Esophagus squamous epithelium (tissue), 5 donors: ENCODE data around the gene SMNDC1. TPM values are rescaled to one million over a fixed set of nuclear protein-coding genes. Genes with fewer than 3 reads are reported as not detected.

Experiments
- DNase-seq: peaks from one replicate; lab custom pipeline; 2025; lab: John Stamatoyannopoulos, UW
- H3K27ac ChIP-seq, 4 donors: fragments of 200-600 bp; sonication (generic); one replicate each; pipeline ENCODE4 v1.5.1; 2016 to 2019; ENCODE audit warnings: mild to moderate bottlenecking in 1 of 4
- H3K27me3 ChIP-seq, 4 donors: fragments of 200-600 bp; sonication (generic); 1 replicate in 3 of 4; 2 replicates in 1 of 4; pipeline versions ENCODE4 v1.5.1 to v1.6.0; 2017 to 2021; ENCODE audit warnings: antibody characterized with exemption in 1 of 4
- H3K36me3 ChIP-seq, 3 donors: fragments of 200-600 bp; sonication (generic); one replicate each; pipeline ENCODE4 v1.5.1; 2016 to 2019
- H3K4me1 ChIP-seq, 3 donors: fragments of 200-600 bp; sonication (generic); one replicate each; pipeline ENCODE4 v1.5.1; 2017 to 2019
- H3K4me3 ChIP-seq, 4 donors: fragments of 200-600 bp; sonication (generic); 1 replicate in 3 of 4; 2 replicates in 1 of 4; pipeline ENCODE4 v1.5.1; 2016 to 2019; ENCODE audit warnings: mild to moderate bottlenecking in 2 of 4, moderate library complexity in 1 of 4
- H3K9me3 ChIP-seq, 3 donors: fragments of 200-600 bp; sonication (generic); one replicate each; pipeline ENCODE4 v1.5.1; 2016 to 2019
- CTCF ChIP-seq, 6 experiments: fragments of 450-650 bp in 4 of 6; fragments of 200-600 bp in 2 of 6; sonication (generic) in 2 of 6; IDR thresholded peaks; one replicate each; pipeline ENCODE4 v1.5.1; 2016 to 2019; ENCODE audit warnings: antibody characterized with exemption in 6 of 6, mild to moderate bottlenecking in 4 of 6, moderate library complexity in 4 of 6
- POLR2A ChIP-seq, 4 donors: fragments of 450-650 bp; IDR thresholded peaks; one replicate each; pipeline ENCODE4 v1.6.1; 2017; ENCODE audit warnings: antibody characterized with exemption in 4 of 4, mild to moderate bottlenecking in 4 of 4, moderate library complexity in 3 of 4
- WGBS, 2 donors: methylation state at CpG; one replicate each; pipeline ENCODE4 v1.1.5; 2018; 5-methylcytosine and 5-hydroxymethylcytosine counted together
- intact Hi-C: fragments of 100-400 bp; cut with DNase I; formaldehyde crosslinking; loops from one replicate; pipeline ENCODE4 v1.15.0; 2022
- total RNA-seq, 4 donors: library from RNA; depleted of rRNA; stranded (reverse); fragments of >200 nt; gene quantifications; one replicate each; pipeline ENCODE4 v1.1.0, GENCODE V29; 2016
- donor health status: DM: yes; HTN: yes; CAD: no.

SMNDC1 gene
- total RNA-seq, 4 donors from 2014 or later = 9.5 to 13.9 (median 10.9) TPM

GRCh38 chr10:110286841-110287240 is 17.9 kb downstream of the SMNDC1 start:
- Histone ChIP-seq H3K27ac (no peak overlapping the region), H3K9me3 (no peaks in the 10 kb centered on the region), H3K36me3 (peaks cover 0 to 94% (median 6%) of the 10 kb centered on the region in 3 donors), H3K4me1 (no peaks in the 10 kb centered on the region), H3K27me3 (no peaks in the 10 kb centered on the region), H3K4me3 (no peak overlapping the region)
- WGBS, 2 donors = 84 to 87% methylated on average over 2 of the region's 2 CpGs
- intact Hi-C loops = no loop called here
- TF ChIP-seq CTCF (IDR thresholded peaks at IDR 0.05) (no peak), POLR2A (IDR thresholded peaks at IDR 0.05) (no peak)
- no peak for DNase-seq

DNA sequence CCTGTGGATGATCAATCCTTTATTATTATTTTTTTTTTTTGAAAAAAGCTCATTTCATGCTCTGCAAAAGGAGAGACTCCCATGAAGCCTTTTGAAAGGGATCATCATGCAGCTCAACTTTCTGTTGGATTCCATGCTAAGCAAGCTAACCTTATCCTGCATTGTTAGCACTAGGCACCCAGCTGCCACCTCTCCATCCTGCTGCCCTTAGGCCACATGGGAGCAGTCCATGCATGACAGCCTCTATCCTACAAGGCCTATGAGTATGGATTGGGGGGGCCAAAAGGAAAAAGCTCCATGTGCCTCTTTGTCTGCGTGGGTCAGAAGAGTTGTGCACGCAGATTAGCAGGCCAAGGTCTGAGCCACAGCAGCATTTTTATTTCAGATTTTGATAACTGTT is 19.2 kb downstream of the SMNDC1 start:
- Histone ChIP-seq H3K36me3 (peaks cover 0 to 90% (median 6%) of the 10 kb centered on the region in 3 donors), H3K4me3 (no peak overlapping the region), H3K27me3 (no peaks in the 10 kb centered on the region), H3K4me1 (no peaks in the 10 kb centered on the region), H3K27ac (no peak overlapping the region), H3K9me3 (no peaks in the 10 kb centered on the region)
- TF ChIP-seq CTCF (IDR thresholded peaks at IDR 0.05) (no peak), POLR2A (IDR thresholded peaks at IDR 0.05) (no peak)
- intact Hi-C loops = no loop called here
- WGBS, 2 donors = 100% methylated on average over 1 to 2 of the region's 2 CpGs
- DNase-seq = no peak

GRCh38 chr10:110284262-110284661 is 20.5 kb downstream of the SMNDC1 start:
- Histone ChIP-seq H3K9me3 (no peaks in the 10 kb centered on the region), H3K4me1 (peaks cover 0 to 3% (median 0%) of the 10 kb centered on the region in 3 donors), H3K27ac (no peak overlapping the region), H3K36me3 (peaks cover 0 to 88% (median 6%) of the 10 kb centered on the region in 3 donors), H3K4me3 (no peak overlapping the region), H3K27me3 (no peaks in the 10 kb centered on the region)
- 92 to 94% methylated on average over 3 of the region's 3 CpGs for WGBS, 2 donors
- DNase-seq = no peak
- intact Hi-C loops = loop anchor here (5.0 kb wide), 1 partner anchor 147 kb away; no protein-coding TSS in a partner anchor
- TF ChIP-seq POLR2A (IDR thresholded peaks at IDR 0.05) = no peak
- no peak for TF ChIP-seq CTCF (IDR thresholded peaks at IDR 0.05)

- peaks cover 0 to 40% (median 0%) of the 10 kb centered on the region in 3 donors for H3K36me3 ChIP-seq
- intact Hi-C loops = loop anchor here (10.0 kb wide), 1 partner anchor 55 kb away; no protein-coding TSS in a partner anchor
- H3K4me1 ChIP-seq = peaks cover 0 to 18% (median 5%) of the 10 kb centered on the region in 3 donors
- DNase-seq = no peak
- no peaks in the 10 kb centered on the region for H3K9me3 ChIP-seq
- H3K27ac ChIP-seq = no peak overlapping the region
- 26 to 27% methylated on average over 6 of the region's 6 CpGs for WGBS, 2 donors
- TF ChIP-seq CTCF (IDR thresholded peaks at IDR 0.05) (peak; percentile 25 to 85 (median 76)), POLR2A (IDR thresholded peaks at IDR 0.05) (no peak)
- no peaks in the 10 kb centered on the region for H3K27me3 ChIP-seq
- peak overlapping the region in 1 of 4 donors; percentile 14 for H3K4me3 ChIP-seq
Observed at GRCh38 chr10:110279407-110279986, 25.2 kb downstream of the SMNDC1 start.

GRCh38 chr10:110278562-110279406 is 25.9 kb downstream of the SMNDC1 start:
- Histone ChIP-seq H3K9me3 (no peaks in the 10 kb centered on the region), H3K36me3 (peaks cover 0 to 33% (median 0%) of the 10 kb centered on the region in 3 donors), H3K4me1 (peaks cover 3 to 25% (median 5%) of the 10 kb centered on the region in 3 donors), H3K27ac (no peak overlapping the region), H3K27me3 (no peaks in the 10 kb centered on the region), H3K4me3 (peak overlapping the region in 1 of 4 donors; percentile 14)
- TF ChIP-seq CTCF (IDR thresholded peaks at IDR 0.05) (no peak), POLR2A (IDR thresholded peaks at IDR 0.05) (no peak)
- WGBS, 2 donors = 61 to 66% methylated on average over 7 of the region's 7 CpGs
- intact Hi-C loops = loop anchor here (10.0 kb wide), 1 partner anchor 54 kb away; no protein-coding TSS in a partner anchor
- DNase-seq = no peak
